Adipocyte (in vitro differentiated cells): Measurements from ENCODE around the gene WDR90.
A peak's percentile ranks its signal among the peaks of the same experiment; 100 is the strongest.
"Not testable (repeated sequence)": the region's sequence is repeated elsewhere in the genome, so short reads cannot be mapped to it uniquely, and the experiment has no call there.

Source experiments
- DNase-seq: peaks from one replicate; pipeline ENCODE4 v3.0.0-alpha.2; 2015; ENCODE audit warnings: low read depth
- H3K27me3 ChIP-seq: replicated peaks from 2 replicates; pipeline ENCODE4 v1.7.0; 2013; ENCODE audit warnings: mild to moderate bottlenecking, low read length, moderate library complexity; ENCODE audit not compliant: control insufficient read depth, insufficient read depth
- H3K36me3 ChIP-seq: 2 replicates; pipeline ENCODE4 v1.7.0; 2013; ENCODE audit warnings: low read length, mild to moderate bottlenecking, moderate library complexity; ENCODE audit not compliant: control insufficient read depth, insufficient read depth, severe bottlenecking
- H3K4me1 ChIP-seq: 2 replicates; pipeline ENCODE4 v1.7.0; 2013; ENCODE audit warnings: mild to moderate bottlenecking, low read length, moderate library complexity; ENCODE audit not compliant: control insufficient read depth, insufficient read depth
- H3K4me3 ChIP-seq: 2 replicates; pipeline ENCODE4 v1.7.0; 2013; ENCODE audit warnings: mild to moderate bottlenecking, low read length, moderate library complexity
- H3K9ac ChIP-seq: 2 replicates; pipeline ENCODE4 v1.7.0; 2013; ENCODE audit warnings: mild to moderate bottlenecking, low read length, moderate library complexity
- H3K9me3 ChIP-seq: 2 replicates; pipeline ENCODE4 v1.7.0; 2013; ENCODE audit warnings: mild to moderate bottlenecking, low read length, moderate library complexity; ENCODE audit not compliant: control insufficient read depth

Gene WDR90

GRCh38 chr16:710500-711075, 61.4 kb downstream of the WDR90 start:
- Histone ChIP-seq H3K9ac (no peak overlapping the region), H3K4me1 (peaks cover 20% of the 10 kb centered on the region), H3K4me3 (no peak overlapping the region), H3K36me3 (no peaks in the 10 kb centered on the region), H3K27me3 (peaks cover 44% of the 10 kb centered on the region), H3K9me3 (no peaks in the 10 kb centered on the region)
- no peak for DNase-seq

- Histone ChIP-seq H3K4me3 (no peak overlapping the region), H3K36me3 (no peaks in the 10 kb centered on the region), H3K9ac (no peak overlapping the region), H3K4me1 (peaks cover 24% of the 10 kb centered on the region), H3K9me3 (no peaks in the 10 kb centered on the region), H3K27me3 (peaks cover 44% of the 10 kb centered on the region)
- DNase-seq: no peak
Observed at GRCh38 chr16:711084-711483, 61.9 kb downstream of the WDR90 start.

DNA sequence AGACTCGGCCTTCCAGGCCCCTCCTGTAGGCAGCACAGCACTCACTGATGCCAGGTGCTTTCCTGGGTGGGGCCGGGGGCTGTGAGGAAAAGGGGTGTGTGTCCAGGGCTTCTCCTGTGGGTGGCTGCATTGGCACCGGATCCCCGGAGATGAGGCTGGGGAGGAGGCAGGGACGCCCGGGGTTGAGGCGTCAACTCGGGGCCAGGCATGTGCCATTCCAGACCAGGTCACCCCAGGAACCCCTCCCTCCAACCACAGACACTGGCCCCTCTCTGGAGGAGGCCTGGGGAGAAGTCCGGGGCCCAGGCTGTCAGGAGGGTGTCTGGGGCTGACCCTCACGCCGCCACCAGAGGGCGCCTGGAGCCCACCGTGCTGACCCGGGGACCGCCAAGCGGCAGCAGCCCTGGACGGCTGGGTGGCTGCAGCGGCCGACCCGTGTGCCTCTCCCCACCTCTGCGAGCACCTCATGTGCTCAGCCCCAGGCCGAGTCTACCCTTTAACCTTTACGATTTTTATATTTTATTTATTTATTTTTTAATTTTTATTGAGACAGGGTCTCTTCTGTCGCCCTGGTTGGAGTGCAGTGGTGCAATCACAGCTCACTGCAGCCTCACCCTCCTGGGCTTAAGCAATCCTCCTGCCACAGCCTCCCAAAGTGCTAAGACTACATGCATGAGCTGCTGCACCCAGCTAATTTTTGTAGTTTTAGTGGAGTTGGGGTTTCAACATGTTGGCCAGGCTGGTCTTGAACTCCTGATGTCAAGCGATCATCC, 62.6 kb downstream of the WDR90 start:
- H3K9ac ChIP-seq: no peak overlapping the region
- no peak overlapping the region for H3K4me3 ChIP-seq
- H3K36me3 ChIP-seq: no peaks in the 10 kb centered on the region
- DNase-seq: peak; percentile 87
- peaks cover 43% of the 10 kb centered on the region for H3K27me3 ChIP-seq
- no peaks in the 10 kb centered on the region for H3K9me3 ChIP-seq
- peaks cover 29% of the 10 kb centered on the region for H3K4me1 ChIP-seq

GRCh38 chr16:712740-713250, 63.6 kb downstream of the WDR90 start:
- Histone ChIP-seq H3K4me1 (peaks cover 29% of the 10 kb centered on the region), H3K27me3 (peaks cover 34% of the 10 kb centered on the region), H3K9ac (peak overlapping the region; percentile 39)
- peak; percentile 91 for DNase-seq
- H3K9me3 ChIP-seq, H3K36me3 ChIP-seq, H3K4me3 ChIP-seq: not testable (repeated sequence)

GRCh38 chr16:714079-714478, 64.9 kb downstream of the WDR90 start:
- no peaks in the 10 kb centered on the region for H3K9me3 ChIP-seq
- H3K27me3 ChIP-seq: peaks cover 21% of the 10 kb centered on the region
- DNase-seq: no peak
- H3K9ac ChIP-seq: peak overlapping the region; percentile 42
- H3K4me3 ChIP-seq: no peak overlapping the region
- H3K36me3 ChIP-seq: no peaks in the 10 kb centered on the region
- H3K4me1 ChIP-seq: peaks cover 29% of the 10 kb centered on the region

GRCh38 chr16:714558-715476, 65.7 kb downstream of the WDR90 start, which contains the start of gene METRN:
Gene METRN (plus strand): TSS chr16:715118. CDS start chr16:715290, 172 bp downstream.
- H3K9ac ChIP-seq: peak within 1 kb of the TSS; percentile 82
- DNase-seq: peak; percentile 98
- peaks cover 28% of the 10 kb centered on the region for H3K4me1 ChIP-seq
- no peaks in the 10 kb centered on the region for H3K36me3 ChIP-seq
- peak within 1 kb of the TSS; percentile 80 for H3K4me3 ChIP-seq
- peaks cover 14% of the 10 kb centered on the region for H3K27me3 ChIP-seq
- no peaks in the 10 kb centered on the region for H3K9me3 ChIP-seq

GRCh38 chr16:715477-716199, 66.5 kb downstream of the WDR90 start:
- Histone ChIP-seq H3K36me3 (no peaks in the 10 kb centered on the region), H3K27me3 (peaks cover 7% of the 10 kb centered on the region), H3K4me1 (peaks cover 30% of the 10 kb centered on the region), H3K4me3 (peak overlapping the region; percentile 80), H3K9me3 (no peaks in the 10 kb centered on the region), H3K9ac (peak overlapping the region; percentile 82)
- DNase-seq: peak; percentile 61

DNA sequence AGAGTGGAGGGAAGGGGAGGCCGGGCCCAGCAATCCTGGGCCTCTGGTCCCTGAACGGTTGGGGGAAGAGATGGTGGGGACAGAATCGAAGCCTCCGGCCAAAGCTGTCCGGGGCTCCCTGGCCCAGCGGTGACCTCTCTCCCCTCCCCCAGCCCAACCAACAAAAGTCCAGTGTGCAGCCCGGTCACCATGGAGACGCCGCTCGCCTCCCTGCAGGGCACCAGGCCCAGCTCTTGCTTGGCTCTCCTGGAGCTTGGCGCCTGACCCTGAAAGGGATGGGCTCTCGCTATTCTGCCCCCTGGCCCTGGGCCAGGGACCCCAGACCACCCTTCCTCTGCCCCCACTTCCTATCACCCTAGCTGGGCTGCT, 67.0 kb downstream of the WDR90 start:
- Histone ChIP-seq H3K4me1 (peaks cover 30% of the 10 kb centered on the region), H3K4me3 (peak overlapping the region; percentile 80), H3K9ac (peak overlapping the region; percentile 82), H3K9me3 (no peaks in the 10 kb centered on the region), H3K36me3 (no peaks in the 10 kb centered on the region), H3K27me3 (peaks cover 4% of the 10 kb centered on the region)
- DNase-seq: peak; percentile 31

GRCh38 chr16:716768-717325, 67.7 kb downstream of the WDR90 start:
- Histone ChIP-seq H3K4me3 (peak overlapping the region; percentile 80), H3K36me3 (no peaks in the 10 kb centered on the region), H3K9me3 (no peaks in the 10 kb centered on the region), H3K27me3 (no peaks in the 10 kb centered on the region), H3K4me1 (peaks cover 34% of the 10 kb centered on the region), H3K9ac (peak overlapping the region; percentile 82)
- no peak for DNase-seq
